ENCODE results near the gene SHB. TPM values are rescaled to one million over a fixed set of nuclear protein-coding genes. Genes with fewer than 3 reads are reported as not detected.

The SHB gene
- total RNA-seq, 6 donors from 2014 or later = 29.3 to 51.2 (median 33.3) TPM

DNA sequence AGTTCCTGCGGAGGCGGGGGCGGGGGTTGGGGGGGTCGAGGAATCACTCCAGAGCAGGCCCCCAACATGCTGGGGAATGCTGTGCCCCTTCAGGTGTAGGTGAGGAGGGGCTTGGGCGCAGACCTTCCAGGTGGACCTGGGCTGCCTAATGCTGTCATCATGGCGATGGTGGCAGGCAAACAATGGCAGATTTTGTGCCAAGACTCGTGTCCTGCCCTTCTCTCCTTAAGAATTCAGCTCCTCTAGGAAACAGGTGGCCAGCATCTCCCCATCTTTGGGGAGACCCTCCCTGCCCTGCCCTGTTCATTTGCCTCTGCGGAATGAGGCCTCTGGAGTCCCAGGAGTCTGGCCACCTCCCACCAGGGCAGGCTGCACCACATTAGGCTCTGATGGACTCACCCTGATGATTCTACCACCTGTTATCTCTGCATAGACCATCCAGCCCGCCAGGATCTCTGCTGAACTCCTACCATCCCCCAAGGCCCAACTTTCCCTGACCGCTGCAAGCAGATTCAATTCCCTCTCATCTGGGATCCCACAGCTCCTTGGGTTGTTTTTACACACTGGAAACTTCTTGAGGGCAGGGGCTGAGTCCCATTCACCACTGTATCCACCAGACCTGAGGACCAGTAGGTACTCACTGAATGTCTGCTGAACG lies 154.2 kb downstream of the SHB start:
- Histone ChIP-seq H3K36me3 (peaks cover 0 to 8% (median 2%) of the 10 kb centered on the region in 4 donors), H3K9me3 (no peaks in the 10 kb centered on the region), H3K27ac (no peak overlapping the region), H3K4me3 (no peak overlapping the region), H3K27me3 (no peaks in the 10 kb centered on the region), H3K4me1 (peaks cover 21 to 36% (median 26%) of the 10 kb centered on the region in 4 donors)
- 81 to 86% methylated on average over 10 to 11 of the region's 11 CpGs for WGBS, 2 donors
- TF ChIP-seq POLR2AphosphoS5 (IDR thresholded peaks at IDR 0.05) (no peak), POLR2A (IDR thresholded peaks at IDR 0.05) (no peak), EP300 (IDR thresholded peaks at IDR 0.05) (no peak)
- TF ChIP-seq, protein P1, sequence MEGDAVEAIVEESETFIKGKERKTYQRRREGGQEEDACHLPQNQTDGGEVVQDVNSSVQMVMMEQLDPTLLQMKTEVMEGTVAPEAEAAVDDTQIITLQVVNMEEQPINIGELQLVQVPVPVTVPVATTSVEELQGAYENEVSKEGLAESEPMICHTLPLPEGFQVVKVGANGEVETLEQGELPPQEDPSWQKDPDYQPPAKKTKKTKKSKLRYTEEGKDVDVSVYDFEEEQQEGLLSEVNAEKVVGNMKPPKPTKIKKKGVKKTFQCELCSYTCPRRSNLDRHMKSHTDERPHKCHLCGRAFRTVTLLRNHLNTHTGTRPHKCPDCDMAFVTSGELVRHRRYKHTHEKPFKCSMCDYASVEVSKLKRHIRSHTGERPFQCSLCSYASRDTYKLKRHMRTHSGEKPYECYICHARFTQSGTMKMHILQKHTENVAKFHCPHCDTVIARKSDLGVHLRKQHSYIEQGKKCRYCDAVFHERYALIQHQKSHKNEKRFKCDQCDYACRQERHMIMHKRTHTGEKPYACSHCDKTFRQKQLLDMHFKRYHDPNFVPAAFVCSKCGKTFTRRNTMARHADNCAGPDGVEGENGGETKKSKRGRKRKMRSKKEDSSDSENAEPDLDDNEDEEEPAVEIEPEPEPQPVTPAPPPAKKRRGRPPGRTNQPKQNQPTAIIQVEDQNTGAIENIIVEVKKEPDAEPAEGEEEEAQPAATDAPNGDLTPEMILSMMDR (IDR thresholded peaks at IDR 0.05) = no peak
- DNase-seq = no peak
- no peak for ATAC-seq (ENCODE audit: low FRiP score in 2 of 2)

DNA sequence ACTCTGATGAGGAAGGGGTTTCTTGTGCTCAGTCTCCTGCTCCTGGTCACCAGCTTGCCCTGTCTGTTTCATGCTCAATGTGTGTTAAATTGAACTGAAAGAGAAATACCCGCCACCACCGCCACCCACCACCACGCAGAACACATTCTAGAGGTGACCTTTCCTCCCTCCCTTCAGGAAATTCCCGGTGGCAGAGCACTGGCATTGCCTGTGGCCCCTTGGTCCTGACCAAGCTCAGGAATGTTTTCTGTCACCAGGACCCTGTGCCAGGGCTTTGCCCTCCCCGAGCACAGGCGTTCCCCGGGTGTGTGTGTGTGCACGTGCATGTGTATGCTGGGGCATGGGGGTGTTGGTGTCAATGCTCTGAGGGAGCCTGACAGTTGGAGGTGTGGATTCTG lies 154.9 kb downstream of the SHB start:
- Histone ChIP-seq H3K27ac (peak overlapping the region in 2 of 4 donors; percentile 3 to 8), H3K4me1 (peaks cover 24 to 38% (median 32%) of the 10 kb centered on the region in 4 donors), H3K36me3 (peaks cover 0 to 3% (median 0%) of the 10 kb centered on the region in 4 donors), H3K9me3 (no peaks in the 10 kb centered on the region), H3K4me3 (no peak overlapping the region), H3K27me3 (no peaks in the 10 kb centered on the region)
- no peak for DNase-seq
- TF ChIP-seq, protein P1 (IDR thresholded peaks at IDR 0.05) = no peak
- TF ChIP-seq POLR2AphosphoS5 (IDR thresholded peaks at IDR 0.05) = no peak
- no peak for TF ChIP-seq EP300 (IDR thresholded peaks at IDR 0.05)
- no peak for TF ChIP-seq POLR2A (IDR thresholded peaks at IDR 0.05)
- no peak for ATAC-seq (ENCODE audit: low FRiP score in 2 of 2)
- WGBS, 2 donors = 79 to 83% methylated on average over 4 to 8 of the region's 8 CpGs

DNA sequence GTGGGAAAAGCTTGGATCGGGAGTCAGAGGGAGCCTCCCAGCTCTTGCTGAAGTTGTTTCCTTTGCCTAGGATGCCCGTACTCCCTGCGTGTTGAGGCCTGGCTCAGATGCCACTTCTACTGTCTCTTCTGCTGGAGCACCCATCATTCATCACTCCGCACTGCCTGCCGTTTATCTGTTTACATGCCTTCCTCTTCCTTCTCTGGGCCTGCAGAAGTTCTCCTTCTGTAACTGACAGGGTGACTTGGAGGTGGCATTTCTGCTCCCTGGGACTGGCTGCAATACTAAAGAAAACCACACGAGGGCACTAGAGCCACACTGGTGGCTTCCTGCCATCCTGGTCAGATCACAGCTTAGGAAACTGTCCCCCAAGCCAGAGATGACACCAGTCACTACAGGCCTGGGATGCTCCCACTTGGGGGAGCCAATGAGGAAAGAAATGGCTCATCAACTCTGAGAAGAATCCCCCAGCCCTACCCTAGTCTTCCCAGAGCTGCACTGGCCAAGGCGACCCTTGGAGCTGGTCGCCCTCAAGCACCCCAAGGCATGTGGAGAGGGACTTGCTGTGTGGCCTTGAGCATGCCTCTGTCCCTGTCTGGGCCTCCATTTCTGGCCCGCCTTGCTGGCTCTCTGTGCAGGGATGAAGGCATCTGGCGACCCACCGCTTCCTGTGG lies 155.4 kb downstream of the SHB start:
- Histone ChIP-seq H3K27ac (peak overlapping the region in 2 of 4 donors; percentile 3 to 20), H3K4me1 (peaks cover 24 to 43% (median 35%) of the 10 kb centered on the region in 4 donors), H3K36me3 (no peaks in the 10 kb centered on the region), H3K4me3 (no peak overlapping the region), H3K27me3 (no peaks in the 10 kb centered on the region), H3K9me3 (no peaks in the 10 kb centered on the region)
- DNase-seq (peak in 1 of 2 donors; percentile 85), ATAC-seq (ENCODE audit: low FRiP score in 2 of 2) (peak; percentile 83 to 91)
- WGBS, 2 donors = 21 to 53% methylated on average over 5 to 11 of the region's 11 CpGs
- TF ChIP-seq POLR2AphosphoS5 (IDR thresholded peaks at IDR 0.05) (peak in 1 of 2 donors; percentile 23), EP300 (IDR thresholded peaks at IDR 0.05) (no peak), POLR2A (IDR thresholded peaks at IDR 0.05) (no peak)
- TF ChIP-seq, protein P1 (IDR thresholded peaks at IDR 0.05) = peak; percentile 93 to 97 (median 96)

DNA sequence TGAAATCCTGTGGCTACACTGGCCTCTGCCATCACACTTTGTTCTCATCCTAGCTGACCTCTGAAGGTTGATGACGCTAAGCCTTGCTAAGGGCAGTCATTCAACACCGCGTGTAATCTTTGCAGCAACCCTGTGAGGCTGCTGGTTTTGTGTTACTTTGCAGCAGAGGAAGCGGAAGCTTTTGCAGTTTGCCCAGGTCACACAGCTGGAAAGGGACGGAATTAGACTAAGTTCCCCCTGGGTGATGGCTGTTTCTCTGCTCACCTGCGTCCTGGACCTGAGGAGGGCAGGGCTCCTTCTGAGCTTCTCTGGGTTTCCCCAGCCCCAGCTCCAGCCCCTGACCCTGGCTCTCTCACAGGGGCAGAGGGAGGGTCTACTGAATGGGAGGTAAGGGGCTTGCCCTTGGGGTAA lies 157.8 kb downstream of the SHB start:
- DNase-seq (no peak), ATAC-seq (ENCODE audit: low FRiP score in 2 of 2) (no peak)
- Histone ChIP-seq H3K27ac (no peak overlapping the region), H3K27me3 (no peaks in the 10 kb centered on the region), H3K4me1 (peaks cover 12 to 28% (median 21%) of the 10 kb centered on the region in 4 donors), H3K9me3 (no peaks in the 10 kb centered on the region), H3K4me3 (no peak overlapping the region), H3K36me3 (no peaks in the 10 kb centered on the region)
- no peak for TF ChIP-seq EP300 (IDR thresholded peaks at IDR 0.05)
- no peak for TF ChIP-seq POLR2A (IDR thresholded peaks at IDR 0.05)
- TF ChIP-seq, protein P1 (IDR thresholded peaks at IDR 0.05) = no peak
- TF ChIP-seq POLR2AphosphoS5 (IDR thresholded peaks at IDR 0.05) = no peak
- 56 to 71% methylated on average over 4 to 6 of the region's 6 CpGs for WGBS, 2 donors
